HG02973 (cell line): ENCODE data around the gene ANKIB1.
"Not testable (repeated sequence)": the region's sequence is repeated elsewhere in the genome, so short reads cannot be mapped to it uniquely, and the experiment has no call there.

ENCODE experiments used
- ATAC-seq: cut with Tn5 transposase; IDR thresholded peaks from one replicate; pipeline ENCODE4 v1.9.1; 2021; ENCODE audit warnings: moderate library complexity; ENCODE audit not compliant: unreplicated experiment

The ANKIB1 gene

DNA sequence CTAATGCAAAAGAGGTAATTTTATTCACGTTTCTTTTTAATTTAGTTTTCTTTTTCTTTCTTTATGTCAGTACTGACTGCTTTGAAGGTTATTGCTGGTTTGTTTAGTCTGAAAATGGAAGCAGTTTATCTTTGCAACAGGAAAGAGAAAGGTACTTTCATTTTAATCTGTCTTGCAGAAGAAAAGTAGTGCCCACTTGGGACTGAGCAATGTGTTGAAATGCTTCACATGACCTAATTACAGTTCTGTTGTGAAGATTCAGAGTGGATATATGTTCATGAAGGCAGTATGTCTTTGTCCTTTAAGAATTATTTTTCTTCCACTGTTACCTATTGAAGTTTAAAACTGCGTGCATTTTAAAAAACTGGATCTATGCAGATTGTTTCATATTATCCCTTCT is 80.1 kb downstream of the ANKIB1 start:
- ATAC-seq: no peak

DNA sequence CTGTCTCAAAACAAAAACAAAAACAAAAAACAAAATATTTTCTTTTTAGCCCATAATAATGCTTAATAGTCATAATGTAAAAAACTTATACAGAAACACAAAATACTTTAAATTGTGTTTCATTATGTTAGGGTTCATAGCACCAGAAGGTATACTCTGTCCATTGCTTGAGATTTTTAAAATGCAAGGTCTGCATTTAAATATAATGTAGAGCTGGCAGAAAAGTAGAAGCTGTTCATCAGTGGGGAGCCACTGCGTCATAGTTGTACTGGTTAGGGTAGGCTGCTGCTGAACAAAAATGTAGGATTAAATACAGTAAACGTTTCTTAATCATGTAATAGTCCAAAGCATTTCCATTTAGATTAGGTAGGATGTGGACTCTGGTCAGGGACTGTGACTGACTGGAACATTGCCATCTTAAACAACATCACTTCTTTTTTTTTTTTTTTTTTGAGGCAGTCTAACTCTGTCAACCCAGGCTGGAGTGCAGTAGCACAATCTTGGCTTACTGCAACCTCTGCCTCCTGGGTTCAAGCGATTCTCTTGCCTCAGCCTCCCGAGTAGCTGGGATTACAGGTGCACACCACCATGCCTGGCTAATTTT is 85.2 kb downstream of the ANKIB1 start:
- ATAC-seq: no peak

DNA sequence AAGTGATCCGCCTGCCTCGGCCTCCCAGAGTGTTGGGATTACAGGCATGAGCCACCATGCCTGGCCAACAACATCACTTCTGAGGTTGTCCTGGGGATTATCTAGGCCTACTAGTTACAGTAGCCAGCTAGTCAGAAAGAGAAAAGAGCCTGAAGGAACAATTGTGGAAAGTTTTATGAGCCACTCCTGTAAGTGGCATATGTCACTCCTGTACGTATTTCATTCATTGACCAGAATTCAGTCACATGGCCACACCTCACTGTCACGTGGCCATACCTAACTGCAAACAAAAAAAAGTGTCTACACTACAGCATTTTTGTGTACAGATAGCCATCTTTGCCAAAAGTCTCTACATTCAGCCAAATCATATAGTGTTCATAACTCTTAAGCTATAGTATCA is 85.7 kb downstream of the ANKIB1 start:
- ATAC-seq: no peak

DNA sequence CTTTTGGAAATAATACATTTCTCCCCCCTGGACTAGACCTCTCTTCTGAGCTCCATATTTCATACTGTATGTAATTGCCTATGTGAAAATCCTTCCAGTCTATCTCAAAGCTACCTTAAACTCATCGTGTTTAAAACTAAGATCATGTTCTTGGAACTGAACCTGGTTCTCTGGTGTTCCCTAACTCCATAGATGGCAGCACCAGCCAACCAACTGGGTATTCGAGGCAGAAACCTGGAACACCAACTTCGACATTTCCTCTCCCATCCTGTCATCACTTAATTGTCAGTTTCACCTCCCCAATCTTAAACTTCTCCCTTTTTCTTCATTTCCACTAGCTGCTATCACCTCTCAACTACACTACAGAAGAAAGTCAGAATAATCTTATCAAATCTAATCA is 87.0 kb downstream of the ANKIB1 start:
- ATAC-seq: no peak

DNA sequence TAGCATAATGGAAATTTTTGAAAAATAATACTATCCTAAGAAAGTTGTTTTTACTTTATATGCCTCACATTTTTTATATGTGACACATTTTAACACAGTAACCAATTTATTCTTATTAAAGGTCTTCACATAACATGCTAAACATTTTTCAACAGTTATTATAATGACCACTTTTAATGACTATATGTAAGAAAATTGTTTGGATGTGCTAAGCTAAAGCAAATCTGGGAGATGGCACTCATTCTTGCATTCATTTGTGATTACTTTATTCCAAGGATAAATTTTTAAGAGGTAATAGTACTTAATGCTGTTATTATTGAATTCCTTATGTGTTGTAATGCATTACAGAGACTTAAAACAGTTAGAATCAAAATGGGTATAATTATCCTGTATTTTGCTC is 88.1 kb downstream of the ANKIB1 start:
- no peak for ATAC-seq

DNA sequence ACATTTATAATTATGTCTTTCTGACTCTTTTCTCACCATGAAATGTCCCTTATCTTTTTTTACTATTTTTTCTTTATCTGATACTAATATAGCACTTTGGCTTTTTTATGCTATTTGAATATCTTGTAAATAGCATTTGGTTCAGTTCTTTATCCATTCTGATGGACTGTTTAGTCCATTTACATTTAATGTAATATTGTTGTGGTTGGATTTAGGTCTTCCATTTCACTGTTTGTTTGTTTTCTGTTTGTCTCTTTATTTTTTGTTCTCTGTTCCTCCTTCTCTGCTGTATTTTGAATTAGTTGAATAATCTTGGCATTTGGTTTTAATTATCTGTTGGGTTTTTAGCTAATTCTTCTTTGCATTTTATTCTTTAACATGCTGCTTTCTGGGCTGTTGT is 89.8 kb downstream of the ANKIB1 start:
- no peak for ATAC-seq

DNA sequence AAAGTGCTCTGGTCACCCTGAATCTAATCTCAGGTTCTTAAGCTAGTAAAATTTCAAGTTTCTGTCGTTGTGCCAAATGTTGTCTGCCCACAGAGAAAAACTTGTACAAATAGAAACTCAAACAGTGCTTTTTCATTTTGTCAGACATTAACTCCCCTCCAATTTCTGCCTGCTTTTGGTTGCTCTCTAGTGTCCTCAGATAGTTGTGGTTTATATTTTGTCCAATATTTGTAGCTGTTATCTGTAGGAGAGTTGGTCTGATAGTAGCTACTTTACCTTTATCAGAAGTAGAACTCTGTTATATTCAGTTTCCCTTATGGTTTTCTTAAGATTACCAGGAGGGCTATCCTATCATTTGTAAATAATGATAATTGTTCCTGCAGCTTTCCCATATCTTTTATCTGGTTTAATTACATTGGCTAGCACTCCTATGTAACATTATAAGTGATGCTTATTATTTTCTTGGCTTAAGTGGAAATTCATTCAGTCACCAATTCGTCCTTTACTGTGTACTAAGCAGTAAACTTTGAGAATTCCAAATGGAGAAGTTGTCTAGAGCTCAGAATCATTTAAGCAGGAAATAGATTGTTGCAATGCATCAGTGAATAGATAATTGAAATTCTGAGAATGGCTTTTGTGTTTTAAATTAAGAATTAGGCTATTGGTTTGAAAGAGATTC is 91.0 kb downstream of the ANKIB1 start:
- no peak for ATAC-seq

DNA sequence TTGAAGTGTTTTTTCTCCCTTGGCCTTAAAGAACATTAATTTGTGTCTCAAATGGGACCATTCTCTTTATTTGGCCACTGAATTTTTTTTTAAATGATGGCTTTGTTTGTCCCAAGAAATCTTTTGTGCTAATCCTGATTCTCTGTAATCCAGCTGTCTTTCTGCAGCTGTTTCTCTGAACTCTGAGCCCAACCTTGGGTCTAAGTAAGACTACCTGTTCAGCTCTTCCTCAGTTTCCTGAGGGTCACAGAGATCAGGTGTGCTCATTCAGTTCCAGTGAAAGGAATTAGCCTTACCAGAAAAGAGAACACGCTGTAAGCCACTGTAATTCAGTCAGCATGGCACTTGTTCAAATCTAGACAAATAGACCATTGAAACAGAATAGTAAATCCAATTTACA is 94.2 kb downstream of the ANKIB1 start:
- ATAC-seq: no peak

DNA sequence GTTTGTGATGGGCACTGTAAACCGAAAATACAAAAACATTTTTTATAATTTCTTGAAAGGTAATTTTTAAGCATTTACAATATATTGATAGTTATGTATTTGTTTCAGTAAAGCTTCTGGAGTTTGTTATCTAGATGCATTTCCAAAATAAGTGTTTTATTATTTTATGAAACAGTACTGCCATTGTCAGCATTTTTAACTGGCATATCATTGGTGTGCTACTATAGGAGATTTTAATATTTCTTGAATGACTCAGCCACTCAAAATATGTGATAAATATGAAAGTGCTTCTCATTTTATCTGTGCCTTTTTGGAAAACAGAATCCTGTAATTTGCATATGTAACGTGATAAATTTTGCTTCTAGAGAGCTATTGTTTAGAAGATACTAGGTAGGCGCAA is 97.9 kb downstream of the ANKIB1 start:
- ATAC-seq: no peak

DNA sequence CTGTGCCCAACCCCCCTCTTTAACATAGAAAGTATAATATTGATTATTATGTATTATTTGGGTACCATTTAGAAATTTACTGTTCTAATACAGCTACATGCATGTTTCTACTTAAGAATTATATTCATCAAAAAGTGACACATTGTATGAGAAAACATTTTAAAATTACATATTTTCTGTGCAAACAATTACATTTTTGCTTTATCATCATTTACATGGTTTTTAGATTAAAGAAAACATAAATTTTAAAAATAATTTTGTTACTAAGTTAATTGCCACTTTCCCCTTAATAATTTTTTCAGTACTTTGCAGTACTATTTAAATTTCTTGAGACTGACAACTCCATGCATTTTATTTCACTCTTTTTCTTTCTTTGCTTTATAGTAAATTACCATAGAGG is 106.2 kb downstream of the ANKIB1 start:
- no peak for ATAC-seq

DNA sequence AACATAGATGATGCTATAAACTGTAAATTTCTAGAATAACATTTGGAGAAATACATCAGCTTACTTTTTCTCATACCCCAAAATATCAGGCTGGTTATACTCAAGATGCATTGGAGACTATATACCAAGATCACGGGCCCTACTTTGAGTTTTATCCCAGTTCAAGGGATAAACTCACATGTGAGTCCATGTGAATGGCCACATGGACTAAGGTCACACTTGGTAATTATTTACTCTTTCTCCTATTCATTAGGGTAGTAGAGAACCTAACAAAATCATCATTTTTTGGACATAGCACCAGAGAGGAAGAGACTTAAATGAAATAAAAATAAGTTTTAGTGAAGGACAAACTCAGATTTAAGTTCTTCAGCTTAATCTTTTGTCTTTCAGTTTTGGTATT is 108.4 kb downstream of the ANKIB1 start:
- no peak for ATAC-seq

DNA sequence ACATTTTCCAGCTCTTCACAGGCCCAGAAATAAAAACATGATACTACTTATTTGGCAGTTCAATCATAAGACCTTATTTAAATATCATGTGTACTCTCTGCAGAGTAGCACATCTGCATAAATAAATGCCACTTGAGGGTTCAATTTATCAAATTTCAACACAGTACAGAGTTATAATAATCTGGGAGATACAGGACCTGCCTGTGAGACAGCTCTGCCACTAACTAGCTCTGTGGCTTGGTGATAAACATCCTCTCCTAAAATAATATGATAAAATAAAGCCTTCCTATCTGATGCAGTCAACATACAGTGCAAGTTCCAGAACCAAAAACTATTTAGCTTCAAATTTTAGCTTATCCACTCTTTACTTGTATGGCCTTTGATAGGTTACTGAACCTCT is 110.6 kb downstream of the ANKIB1 start:
- ATAC-seq: no peak

DNA sequence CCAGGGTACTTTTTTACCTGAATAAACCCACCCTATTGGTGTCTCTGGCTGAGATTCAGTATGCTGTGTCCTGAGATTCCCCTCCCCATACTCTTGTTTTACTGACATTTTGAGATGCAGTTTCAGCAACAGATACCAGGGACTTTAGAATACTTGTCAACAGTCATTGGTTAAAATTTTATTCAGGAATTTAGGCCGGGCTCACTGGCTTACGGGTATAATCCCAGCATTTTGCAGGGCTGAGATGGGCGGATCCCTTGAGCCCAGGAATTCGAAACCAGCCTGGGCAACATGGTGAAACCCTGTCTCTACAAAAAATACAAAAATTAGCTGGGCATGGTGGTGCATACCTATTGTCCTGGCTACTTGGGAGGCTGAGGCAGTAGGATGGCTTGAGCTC is 111.5 kb downstream of the ANKIB1 start:
- no peak for ATAC-seq

DNA sequence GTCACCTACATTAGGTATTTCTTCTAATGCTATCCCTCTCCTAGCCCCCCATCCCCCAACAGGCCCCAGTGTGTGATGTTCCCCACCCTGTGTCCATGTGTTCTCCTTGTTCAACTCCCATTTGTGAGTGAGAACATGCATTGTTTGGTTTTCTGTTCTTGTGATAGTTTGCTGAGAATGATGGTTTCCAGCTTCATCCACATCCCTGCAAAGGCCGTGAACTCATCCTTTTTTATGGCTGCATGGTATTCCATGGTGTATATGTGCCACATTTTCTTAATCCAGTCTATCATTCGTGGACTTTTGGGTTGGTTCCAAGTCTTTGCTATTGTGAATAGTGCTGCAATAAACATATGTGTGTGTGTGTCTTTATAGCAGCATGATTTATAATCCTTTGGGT is 113.4 kb downstream of the ANKIB1 start:
- ATAC-seq: not testable (repeated sequence)

DNA sequence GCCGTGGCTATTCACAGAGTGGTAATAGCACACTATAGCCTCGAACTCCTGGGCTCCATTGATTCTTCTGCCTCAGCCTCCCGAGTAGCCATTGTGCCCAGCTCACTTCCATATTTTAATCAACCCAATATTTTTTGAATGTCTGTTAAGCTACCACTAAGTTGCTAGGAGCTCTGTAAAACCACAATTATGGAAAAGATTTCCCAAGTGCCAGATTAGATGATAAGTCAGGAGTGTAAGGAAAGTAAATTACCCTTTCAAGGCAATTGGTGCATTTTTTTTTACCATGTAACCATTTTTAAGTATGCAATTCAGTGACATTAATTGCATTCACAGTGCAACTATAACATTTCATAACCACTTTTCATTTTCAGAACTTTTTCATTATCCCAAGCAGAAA is 114.0 kb downstream of the ANKIB1 start:
- no peak for ATAC-seq

DNA sequence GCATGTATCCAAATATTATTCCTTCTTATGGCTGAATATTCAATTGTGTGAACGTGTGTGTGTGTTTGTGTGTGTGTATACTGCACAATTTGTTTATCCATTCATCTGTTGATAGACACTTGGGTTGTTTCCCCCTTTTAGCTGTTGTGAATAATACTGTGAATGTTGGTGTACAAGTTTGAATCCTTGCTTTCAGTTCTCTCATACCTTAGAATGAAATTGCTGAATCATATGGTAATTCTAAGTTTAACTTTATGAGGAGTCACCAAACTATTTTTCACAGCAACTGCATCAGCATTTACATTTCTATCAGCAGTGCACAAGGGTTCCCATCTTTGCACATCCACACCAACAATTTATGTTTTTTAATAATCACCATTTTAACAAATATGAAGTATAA is 114.6 kb downstream of the ANKIB1 start:
- ATAC-seq: no peak

DNA sequence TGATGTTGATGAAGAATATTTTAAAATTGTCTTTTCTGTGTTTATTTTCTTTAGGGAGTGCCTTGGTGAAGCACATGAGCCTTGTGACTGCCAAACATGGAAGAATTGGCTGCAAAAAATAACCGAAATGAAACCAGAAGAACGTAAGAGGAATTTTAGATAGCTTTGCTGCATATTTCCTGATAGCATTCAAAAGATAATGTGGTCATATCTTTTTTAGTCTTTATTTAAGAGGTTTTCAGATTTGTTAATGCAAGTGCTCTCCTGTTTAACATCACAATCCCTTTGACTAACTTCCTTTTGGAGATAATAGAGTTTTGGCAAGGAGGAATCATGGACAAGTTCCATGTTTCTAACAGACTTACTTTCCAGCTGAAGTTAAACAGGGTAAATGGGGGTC is 116.4 kb downstream of the ANKIB1 start:
- ATAC-seq: no peak

DNA sequence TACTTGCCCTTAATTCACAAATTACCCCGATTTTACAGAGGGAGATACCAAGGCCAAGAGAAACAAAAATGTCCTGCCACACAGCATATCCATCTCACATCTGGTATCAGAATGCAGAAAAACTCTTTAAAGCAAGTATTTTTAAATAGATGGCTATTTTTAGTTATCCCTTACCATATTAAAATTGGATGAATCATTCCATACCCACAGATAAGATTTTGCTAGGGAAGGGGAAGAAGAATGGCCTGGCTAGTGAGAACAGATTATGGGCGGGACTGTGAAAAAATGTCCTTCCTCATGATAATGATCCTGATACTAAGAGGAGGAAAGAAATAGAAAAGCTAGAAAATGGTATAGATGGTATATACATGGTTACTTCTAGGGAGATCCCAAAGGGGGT is 121.0 kb downstream of the ANKIB1 start:
- no peak for ATAC-seq

DNA sequence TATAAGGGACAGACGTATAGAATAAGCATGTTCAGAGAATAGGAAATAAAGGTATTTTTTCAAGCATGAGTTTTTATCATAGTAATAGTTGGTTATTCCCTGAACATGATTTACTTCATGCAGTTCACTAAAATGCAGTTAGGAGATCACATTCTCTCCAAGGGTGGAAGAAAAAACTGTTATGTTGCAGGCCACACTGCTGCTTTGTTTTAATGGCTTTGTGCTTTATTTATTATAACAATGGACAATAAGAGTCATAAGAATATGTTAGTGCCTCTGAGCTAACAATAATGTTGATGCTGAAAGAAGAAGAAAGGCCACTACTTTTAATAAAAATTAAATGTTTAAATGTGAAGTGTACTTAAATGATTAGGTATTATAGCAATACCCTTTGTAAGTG is 123.0 kb downstream of the ANKIB1 start:
- ATAC-seq: no peak

DNA sequence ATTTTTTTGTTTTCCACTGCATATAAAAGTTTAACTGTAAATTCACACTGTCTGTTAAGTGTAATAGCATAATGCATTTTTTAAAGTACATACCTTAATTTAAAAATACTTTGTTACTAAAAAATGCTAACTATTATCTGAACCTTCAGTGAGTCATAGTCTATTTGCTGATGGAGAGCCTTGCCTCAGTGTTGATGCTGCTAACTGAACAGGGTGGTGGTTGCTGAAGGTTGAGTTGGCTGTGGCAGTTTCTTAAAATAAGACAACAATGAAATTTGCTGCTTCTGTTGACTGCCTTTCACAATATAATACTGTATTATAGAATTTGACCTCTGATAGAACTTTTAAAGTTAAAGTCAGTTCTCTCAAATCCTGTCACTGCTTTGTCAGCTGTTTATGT is 129.2 kb downstream of the ANKIB1 start:
- no peak for ATAC-seq

DNA sequence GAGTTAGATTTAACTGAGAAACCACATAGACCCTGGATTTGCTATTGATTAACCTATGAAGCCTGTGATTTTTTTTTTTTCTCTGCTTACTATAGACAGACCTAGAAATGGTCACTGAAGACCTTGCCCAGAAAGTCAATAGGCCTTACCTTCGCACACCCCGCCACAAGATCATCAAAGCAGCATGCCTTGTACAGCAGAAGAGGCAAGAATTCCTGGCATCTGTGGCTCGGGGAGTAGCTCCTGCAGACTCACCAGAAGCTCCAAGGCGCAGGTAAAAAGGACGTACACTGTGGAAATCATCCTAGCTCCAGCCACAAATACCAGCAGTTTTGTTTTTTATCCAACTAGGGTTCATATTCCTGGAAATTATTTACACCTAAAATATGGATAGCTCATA is 145.3 kb downstream of the ANKIB1 start:
- no peak for ATAC-seq

DNA sequence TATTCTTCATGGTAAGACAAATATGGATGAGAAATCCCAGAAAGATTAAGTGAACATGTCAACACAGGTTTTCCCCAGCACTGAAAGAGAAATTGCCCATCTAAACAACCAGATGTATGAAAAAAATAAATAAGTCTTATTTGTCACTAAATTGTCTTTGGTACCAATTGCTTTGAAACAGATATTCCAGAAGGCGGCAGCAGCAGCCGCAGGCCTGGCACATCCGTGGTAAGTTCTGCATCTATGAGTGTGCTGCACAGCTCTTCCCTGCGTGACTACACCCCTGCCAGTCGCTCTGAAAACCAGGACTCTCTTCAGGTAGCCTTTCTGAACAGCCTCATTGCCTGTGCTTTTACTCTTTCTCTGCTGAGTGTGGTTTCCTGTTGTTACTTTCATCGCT is 151.8 kb downstream of the ANKIB1 start:
- no peak for ATAC-seq

DNA sequence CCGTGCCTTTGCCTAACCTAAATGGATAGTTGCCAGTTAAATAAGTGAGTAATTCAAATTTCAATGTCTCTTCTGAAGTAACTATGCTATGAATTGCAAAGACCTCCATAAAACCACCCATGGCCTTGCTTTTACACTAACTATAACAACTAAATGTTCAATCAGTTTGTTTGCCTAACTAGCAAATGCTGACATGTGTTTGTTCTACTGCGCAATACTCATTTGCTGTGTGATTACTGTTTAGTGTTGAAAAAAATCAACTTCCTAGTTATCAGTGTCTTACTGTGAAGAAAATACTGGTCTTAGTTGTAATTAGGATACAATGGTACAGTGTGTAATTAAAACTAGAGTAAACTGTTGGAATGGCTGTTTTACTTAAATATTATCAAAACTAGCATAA is 154.2 kb downstream of the ANKIB1 start:
- ATAC-seq: no peak
